Endothelial cell (in vitro differentiated cells): ENCODE data around the gene GRIP2. TPM values are rescaled to one million over a fixed set of nuclear protein-coding genes. Genes with fewer than 3 reads are reported as not detected.
A peak's percentile ranks its signal among the peaks of the same experiment; 100 is the strongest.

ENCODE experiments used
- DNase-seq: peaks from one replicate; pipeline ENCODE4 v3.0.0; 2021; ENCODE audit warnings: low spot score
- H3K27ac Mint-ChIP-seq: one replicate; pipeline ENCODE4 v1.8.0; 2021; ENCODE audit warnings: mixed read lengths, inconsistent platforms; ENCODE audit not compliant: unreplicated experiment
- H3K27me3 Mint-ChIP-seq: one replicate; pipeline ENCODE4 v1.8.0; 2021; ENCODE audit warnings: mild to moderate bottlenecking, moderate library complexity, mixed read lengths, inconsistent platforms; ENCODE audit not compliant: unreplicated experiment
- H3K36me3 Mint-ChIP-seq: one replicate; pipeline ENCODE4 v1.8.0; 2021; ENCODE audit warnings: mild to moderate bottlenecking, low read depth, mixed read lengths, inconsistent platforms; ENCODE audit not compliant: unreplicated experiment
- H3K4me1 Mint-ChIP-seq: one replicate; pipeline ENCODE4 v1.8.0; 2021; ENCODE audit warnings: mild to moderate bottlenecking, mixed read lengths, inconsistent platforms; ENCODE audit not compliant: unreplicated experiment
- H3K4me3 Mint-ChIP-seq: one replicate; pipeline ENCODE4 v1.8.0; 2021; ENCODE audit warnings: mild to moderate bottlenecking, mixed read lengths, inconsistent platforms; ENCODE audit not compliant: unreplicated experiment
- H3K9me3 Mint-ChIP-seq: one replicate; pipeline ENCODE4 v1.8.0; 2021; ENCODE audit warnings: mixed read lengths, inconsistent platforms; ENCODE audit not compliant: unreplicated experiment
- CTCF ChIP-seq: fragments of 200-600 bp; sonication (generic); IDR thresholded peaks from one replicate; pipeline ENCODE4 v1.5.0; 2021; ENCODE audit warnings: antibody characterized with exemption; ENCODE audit not compliant: unreplicated experiment
- total RNA-seq: library from RNA; stranded (reverse); fragmentation: NEBNext Ultra II Directional; extraction: Animal tissue kit (Norgen Biotek cat#: 25700); gene quantifications from one replicate; pipeline ENCODE4 v1.2.1, GENCODE V29; 2021; ENCODE audit not compliant: unreplicated experiment

GRIP2 gene
- total RNA-seq, 1 donor from 2014 or later, result 6.6 TPM

GRCh38 chr3:14508966-14509795, 31.0 kb downstream of the GRIP2 start:
- DNase-seq, result peak; percentile 85
- Mint-ChIP-seq H3K27me3 (peaks cover 6% of the 10 kb centered on the region), H3K9me3 (no peaks in the 10 kb centered on the region), H3K27ac (no peak overlapping the region), H3K4me3 (peak overlapping the region; percentile 42), H3K36me3 (no peaks in the 10 kb centered on the region), H3K4me1 (no peaks in the 10 kb centered on the region)
- TF ChIP-seq CTCF, result peak; percentile 98

GRCh38 chr3:14508505-14508819, 31.7 kb downstream of the GRIP2 start:
- H3K4me1 Mint-ChIP-seq, result no peaks in the 10 kb centered on the region
- peaks cover 6% of the 10 kb centered on the region for H3K27me3 Mint-ChIP-seq
- no peak overlapping the region for H3K27ac Mint-ChIP-seq
- TF ChIP-seq CTCF, result no peak
- H3K36me3 Mint-ChIP-seq, result no peaks in the 10 kb centered on the region
- DNase-seq, result no peak
- H3K4me3 Mint-ChIP-seq, result no peak overlapping the region
- no peaks in the 10 kb centered on the region for H3K9me3 Mint-ChIP-seq

GRCh38 chr3:14507757-14508504, 32.2 kb downstream of the GRIP2 start:
- Mint-ChIP-seq H3K27ac (no peak overlapping the region), H3K4me3 (no peak overlapping the region), H3K4me1 (no peaks in the 10 kb centered on the region)

GRCh38 chr3:14507305-14507741, 32.8 kb downstream of the GRIP2 start:
- Mint-ChIP-seq H3K36me3 (peaks cover 5% of the 10 kb centered on the region), H3K4me1 (no peaks in the 10 kb centered on the region), H3K9me3 (peaks cover 8% of the 10 kb centered on the region), H3K4me3 (no peak overlapping the region), H3K27ac (no peak overlapping the region), H3K27me3 (peaks cover 5% of the 10 kb centered on the region)
- no peak for TF ChIP-seq CTCF
- no peak for DNase-seq

More at GRCh38 chr3:14507757-14508504, 32.2 kb downstream of the GRIP2 start:
- H3K9me3 Mint-ChIP-seq, result peaks cover 3% of the 10 kb centered on the region
- peaks cover 5% of the 10 kb centered on the region for H3K27me3 Mint-ChIP-seq
- TF ChIP-seq CTCF, result no peak
- no peak for DNase-seq
- peaks cover 4% of the 10 kb centered on the region for H3K36me3 Mint-ChIP-seq
